PC-3 (cell line): Measurements from ENCODE around the gene CKMT1A.
"Not testable (repeated sequence)": the region's sequence is repeated elsewhere in the genome, so short reads cannot be mapped to it uniquely, and the experiment has no call there.

Source experiments
- EZH2 ChIP-seq: fragments of 300-600 bp; sonication (generic); IDR thresholded peaks from one replicate; pipeline ENCODE4 v1.6.1; 2017; ENCODE audit warnings: antibody characterized with exemption, mild to moderate bottlenecking, low read length; ENCODE audit not compliant: unreplicated experiment
- EZH2phosphoT487 ChIP-seq: fragments of 300-600 bp; sonication (generic); IDR thresholded peaks from 2 replicates; pipeline ENCODE4 v1.6.1; 2018; ENCODE audit warnings: mild to moderate bottlenecking, antibody characterized with exemption, low read length, borderline replicate concordance
- TF ChIP-seq, protein P1 (sequence below): fragments of 300-600 bp; sonication (generic); conservative IDR thresholded peaks from 2 replicates; pipeline ENCODE4 v1.5.1; 2017; ENCODE audit warnings: antibody characterized with exemption, low read depth, mild to moderate bottlenecking, low read length

DNA sequence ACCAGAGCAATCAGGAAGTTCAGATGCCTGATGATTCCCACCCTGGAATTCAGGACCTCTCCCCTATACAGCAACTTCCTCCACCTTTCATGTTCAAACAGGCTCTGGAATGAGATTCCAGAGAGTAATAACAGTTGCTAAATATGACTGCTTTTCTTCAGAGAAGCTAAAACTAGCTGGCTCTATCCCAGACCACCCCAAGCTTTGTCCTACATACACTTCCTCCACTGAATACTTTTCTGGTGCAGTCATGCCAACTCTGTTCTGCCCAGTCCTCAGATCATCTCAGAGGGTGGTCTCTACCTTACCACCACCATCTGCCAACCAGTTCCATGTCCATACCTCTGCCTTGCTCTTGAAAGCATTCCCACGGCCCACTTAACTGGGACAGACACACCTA is 27.5 kb upstream of the CKMT1A start:
- TF ChIP-seq, protein P1, sequence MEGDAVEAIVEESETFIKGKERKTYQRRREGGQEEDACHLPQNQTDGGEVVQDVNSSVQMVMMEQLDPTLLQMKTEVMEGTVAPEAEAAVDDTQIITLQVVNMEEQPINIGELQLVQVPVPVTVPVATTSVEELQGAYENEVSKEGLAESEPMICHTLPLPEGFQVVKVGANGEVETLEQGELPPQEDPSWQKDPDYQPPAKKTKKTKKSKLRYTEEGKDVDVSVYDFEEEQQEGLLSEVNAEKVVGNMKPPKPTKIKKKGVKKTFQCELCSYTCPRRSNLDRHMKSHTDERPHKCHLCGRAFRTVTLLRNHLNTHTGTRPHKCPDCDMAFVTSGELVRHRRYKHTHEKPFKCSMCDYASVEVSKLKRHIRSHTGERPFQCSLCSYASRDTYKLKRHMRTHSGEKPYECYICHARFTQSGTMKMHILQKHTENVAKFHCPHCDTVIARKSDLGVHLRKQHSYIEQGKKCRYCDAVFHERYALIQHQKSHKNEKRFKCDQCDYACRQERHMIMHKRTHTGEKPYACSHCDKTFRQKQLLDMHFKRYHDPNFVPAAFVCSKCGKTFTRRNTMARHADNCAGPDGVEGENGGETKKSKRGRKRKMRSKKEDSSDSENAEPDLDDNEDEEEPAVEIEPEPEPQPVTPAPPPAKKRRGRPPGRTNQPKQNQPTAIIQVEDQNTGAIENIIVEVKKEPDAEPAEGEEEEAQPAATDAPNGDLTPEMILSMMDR = not testable (repeated sequence)
- not testable (repeated sequence) for TF ChIP-seq EZH2phosphoT487, EZH2
